Vagina (tissue), 2 donors: ENCODE data around the gene RELL1.

Experiments used
- POLR2A ChIP-seq, 2 donors: fragments of 450-650 bp; IDR thresholded peaks; one replicate each; pipeline ENCODE4 v1.6.1; 2017; ENCODE audit warnings: antibody characterized with exemption in 2 of 2, mild to moderate bottlenecking in 2 of 2, moderate library complexity in 2 of 2
- TF ChIP-seq, protein P1 (sequence below), 3 experiments: fragments of 450-650 bp in 2 of 3; fragments of 200-600 bp in 1 of 3; sonication (generic) in 1 of 3; IDR thresholded peaks; one replicate each; pipeline ENCODE4 v1.5.1; 2017 to 2019; ENCODE audit warnings: antibody characterized with exemption in 3 of 3, mild to moderate bottlenecking in 2 of 3, moderate library complexity in 2 of 3

DNA sequence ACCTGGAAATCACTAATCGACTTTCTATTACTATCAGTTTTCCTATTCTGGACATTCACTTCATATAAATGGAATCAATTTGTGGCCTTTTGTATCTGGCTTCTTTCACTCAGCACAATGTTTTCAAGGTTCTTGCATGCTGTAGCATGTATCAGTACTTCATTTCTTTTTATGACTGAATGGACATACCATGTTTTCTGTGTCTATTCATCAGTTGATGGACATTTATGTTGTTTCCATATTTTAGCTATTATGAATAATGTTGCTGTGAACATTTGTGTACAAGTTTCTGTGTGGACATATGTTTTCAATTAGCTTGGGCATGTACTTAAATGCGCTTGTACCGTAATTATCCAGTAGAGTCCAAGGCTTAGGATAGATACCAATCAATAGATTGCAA, 19.9 kb upstream of the RELL1 start:
- TF ChIP-seq, protein P1, sequence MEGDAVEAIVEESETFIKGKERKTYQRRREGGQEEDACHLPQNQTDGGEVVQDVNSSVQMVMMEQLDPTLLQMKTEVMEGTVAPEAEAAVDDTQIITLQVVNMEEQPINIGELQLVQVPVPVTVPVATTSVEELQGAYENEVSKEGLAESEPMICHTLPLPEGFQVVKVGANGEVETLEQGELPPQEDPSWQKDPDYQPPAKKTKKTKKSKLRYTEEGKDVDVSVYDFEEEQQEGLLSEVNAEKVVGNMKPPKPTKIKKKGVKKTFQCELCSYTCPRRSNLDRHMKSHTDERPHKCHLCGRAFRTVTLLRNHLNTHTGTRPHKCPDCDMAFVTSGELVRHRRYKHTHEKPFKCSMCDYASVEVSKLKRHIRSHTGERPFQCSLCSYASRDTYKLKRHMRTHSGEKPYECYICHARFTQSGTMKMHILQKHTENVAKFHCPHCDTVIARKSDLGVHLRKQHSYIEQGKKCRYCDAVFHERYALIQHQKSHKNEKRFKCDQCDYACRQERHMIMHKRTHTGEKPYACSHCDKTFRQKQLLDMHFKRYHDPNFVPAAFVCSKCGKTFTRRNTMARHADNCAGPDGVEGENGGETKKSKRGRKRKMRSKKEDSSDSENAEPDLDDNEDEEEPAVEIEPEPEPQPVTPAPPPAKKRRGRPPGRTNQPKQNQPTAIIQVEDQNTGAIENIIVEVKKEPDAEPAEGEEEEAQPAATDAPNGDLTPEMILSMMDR (IDR thresholded peaks at IDR 0.05): no peak
- TF ChIP-seq POLR2A (IDR thresholded peaks at IDR 0.05): no peak
